Measurements from ENCODE around the gene CD300LG. TPM values are rescaled to one million over a fixed set of nuclear protein-coding genes. Genes with fewer than 3 reads are reported as not detected.
"Not testable (repeated sequence)": the region's sequence is repeated elsewhere in the genome, so short reads cannot be mapped to it uniquely, and the experiment has no call there.

The CD300LG gene
- total RNA-seq, 1 donor from 2014 or later, result 5.7 TPM

- Histone ChIP-seq H3K27ac (no peak overlapping the region), H3K9me3 (no peaks in the 10 kb centered on the region), H3K4me1 (no peaks in the 10 kb centered on the region), H3K36me3 (no peaks in the 10 kb centered on the region), H3K4me3 (no peak overlapping the region), H3K27me3 (ENCODE audit: low read depth) (no peaks in the 10 kb centered on the region)
- no peak for DNase-seq
- intact Hi-C loops (cut with DNase I), result no loop called here
- ATAC-seq, result no peak
- TF ChIP-seq, protein P1, sequence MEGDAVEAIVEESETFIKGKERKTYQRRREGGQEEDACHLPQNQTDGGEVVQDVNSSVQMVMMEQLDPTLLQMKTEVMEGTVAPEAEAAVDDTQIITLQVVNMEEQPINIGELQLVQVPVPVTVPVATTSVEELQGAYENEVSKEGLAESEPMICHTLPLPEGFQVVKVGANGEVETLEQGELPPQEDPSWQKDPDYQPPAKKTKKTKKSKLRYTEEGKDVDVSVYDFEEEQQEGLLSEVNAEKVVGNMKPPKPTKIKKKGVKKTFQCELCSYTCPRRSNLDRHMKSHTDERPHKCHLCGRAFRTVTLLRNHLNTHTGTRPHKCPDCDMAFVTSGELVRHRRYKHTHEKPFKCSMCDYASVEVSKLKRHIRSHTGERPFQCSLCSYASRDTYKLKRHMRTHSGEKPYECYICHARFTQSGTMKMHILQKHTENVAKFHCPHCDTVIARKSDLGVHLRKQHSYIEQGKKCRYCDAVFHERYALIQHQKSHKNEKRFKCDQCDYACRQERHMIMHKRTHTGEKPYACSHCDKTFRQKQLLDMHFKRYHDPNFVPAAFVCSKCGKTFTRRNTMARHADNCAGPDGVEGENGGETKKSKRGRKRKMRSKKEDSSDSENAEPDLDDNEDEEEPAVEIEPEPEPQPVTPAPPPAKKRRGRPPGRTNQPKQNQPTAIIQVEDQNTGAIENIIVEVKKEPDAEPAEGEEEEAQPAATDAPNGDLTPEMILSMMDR (IDR thresholded peaks at IDR 0.05), result no peak
Observed at GRCh38 chr17:43891851-43892646, 45.1 kb downstream of the CD300LG start.

DNA sequence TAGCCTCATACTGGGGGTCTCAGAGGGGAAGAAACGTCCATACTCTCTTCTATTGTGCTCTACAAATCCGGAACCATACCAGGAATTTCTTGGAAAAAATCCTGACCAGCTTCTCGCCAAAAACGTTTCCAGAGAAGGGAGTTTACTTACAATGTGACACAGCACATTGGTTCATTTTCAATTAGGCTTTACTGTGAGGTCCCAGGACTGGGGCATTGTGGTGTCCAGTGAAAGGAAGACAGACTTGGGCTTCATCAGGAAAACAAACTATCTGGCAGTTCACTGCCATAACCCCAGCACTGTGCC lies 45.6 kb downstream of the CD300LG start:
- TF ChIP-seq, protein P1 (IDR thresholded peaks at IDR 0.05), result no peak
- no peaks in the 10 kb centered on the region for H3K9me3 ChIP-seq
- H3K4me1 ChIP-seq, result no peaks in the 10 kb centered on the region
- H3K27me3 ChIP-seq (ENCODE audit: low read depth), result no peaks in the 10 kb centered on the region
- intact Hi-C loops (cut with DNase I), result no loop called here
- DNase-seq (no peak), ATAC-seq (no peak)
- no peak overlapping the region for H3K27ac ChIP-seq
- no peak overlapping the region for H3K4me3 ChIP-seq
- H3K36me3 ChIP-seq, result no peaks in the 10 kb centered on the region

GRCh38 chr17:43894494-43894893 lies 47.5 kb downstream of the CD300LG start:
- intact Hi-C loops (cut with DNase I); H3K9me3 ChIP-seq; H3K36me3 ChIP-seq; ATAC-seq; DNase-seq; H3K27ac ChIP-seq; H3K4me1 ChIP-seq; H3K27me3 ChIP-seq (ENCODE audit: low read depth); H3K4me3 ChIP-seq: not testable (repeated sequence)

DNA sequence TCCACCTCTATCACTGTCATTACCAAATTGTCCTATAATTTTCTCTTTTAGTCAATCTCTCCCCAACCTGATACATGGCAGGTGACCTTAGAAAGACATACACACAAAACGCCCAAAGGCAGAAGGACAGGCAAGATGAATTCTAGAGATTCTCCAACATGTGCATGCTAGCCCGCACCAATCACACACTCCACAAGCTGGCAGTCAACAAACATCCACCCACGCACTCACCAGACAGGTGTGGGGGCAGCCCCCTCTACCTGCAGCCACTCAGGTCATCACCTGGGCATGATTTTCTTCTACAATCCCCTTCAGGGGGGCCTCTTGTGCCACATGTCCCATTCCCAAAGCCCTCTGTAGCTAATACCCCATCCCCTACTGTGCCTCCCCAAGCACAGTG lies 50.9 kb downstream of the CD300LG start:
- ATAC-seq, result no peak
- intact Hi-C loops (cut with DNase I), result no loop called here
- Histone ChIP-seq H3K9me3 (no peaks in the 10 kb centered on the region), H3K27me3 (ENCODE audit: low read depth) (no peaks in the 10 kb centered on the region), H3K27ac (no peak overlapping the region), H3K4me3 (no peak overlapping the region), H3K36me3 (no peaks in the 10 kb centered on the region), H3K4me1 (peaks cover 14% of the 10 kb centered on the region)
- DNase-seq, result no peak
- TF ChIP-seq, protein P1 (IDR thresholded peaks at IDR 0.05), result no peak

- ATAC-seq, result no peak
- Histone ChIP-seq H3K4me3 (no peak overlapping the region), H3K27me3 (ENCODE audit: low read depth) (peaks cover 1% of the 10 kb centered on the region), H3K36me3 (no peaks in the 10 kb centered on the region), H3K9me3 (no peaks in the 10 kb centered on the region), H3K27ac (no peak overlapping the region), H3K4me1 (peaks cover 14% of the 10 kb centered on the region)
- TF ChIP-seq, protein P1 (IDR thresholded peaks at IDR 0.05), result no peak
- DNase-seq, result no peak
- intact Hi-C loops (cut with DNase I), result no loop called here
Observed at GRCh38 chr17:43898446-43898845, 51.5 kb downstream of the CD300LG start.

GRCh38 chr17:43900183-43900857 lies 53.3 kb downstream of the CD300LG start:
- Histone ChIP-seq H3K27me3 (ENCODE audit: low read depth) (peaks cover 19% of the 10 kb centered on the region), H3K36me3 (no peaks in the 10 kb centered on the region), H3K9me3 (no peaks in the 10 kb centered on the region), H3K4me3 (peak overlapping the region; percentile 51), H3K27ac (no peak overlapping the region), H3K4me1 (peaks cover 14% of the 10 kb centered on the region)
- DNase-seq, result peak; percentile 89
- TF ChIP-seq, protein P1 (IDR thresholded peaks at IDR 0.05), result no peak
- peak; percentile 95 to 97 for ATAC-seq
- intact Hi-C loops (cut with DNase I), result no loop called here
